Kidney (tissue), 14 donors: ENCODE data around the gene KDM6B. TPM values are rescaled to one million over a fixed set of nuclear protein-coding genes. Genes with fewer than 3 reads are reported as not detected.

Experiments used
- DNase-seq, 5 donors: peaks; one replicate each; pipeline ENCODE4 v3.0.0-alpha.2; 2013 to 2020
- FAIRE-seq: peaks from 2 replicates; lab custom pipeline; 2012; peaks lifted over from hg19 to GRCh38; lab: Jason Lieb, UNC
- H3K27ac ChIP-seq, 2 donors: one replicate each; pipeline ENCODE4 v1.7.0; 2013; ENCODE audit warnings: low read depth in 2 of 2, low read length in 2 of 2, inconsistent platforms in 1 of 2
- H3K27me3 ChIP-seq: one replicate; pipeline ENCODE4 v1.7.1; 2013; ENCODE audit warnings: low read length, inconsistent platforms; ENCODE audit not compliant: control insufficient read depth, insufficient read depth
- H3K36me3 ChIP-seq, 3 donors: one replicate each; pipeline versions ENCODE4 v1.7.0 to v1.7.1; 2013; ENCODE audit warnings: low read length in 3 of 3, control low read depth in 1 of 3, inconsistent platforms in 1 of 3; ENCODE audit not compliant: insufficient read depth in 3 of 3, control insufficient read depth in 2 of 3
- H3K4me1 ChIP-seq, 3 donors: one replicate each; pipeline versions ENCODE4 v1.7.0 to v1.7.1; 2013; ENCODE audit warnings: low read length in 3 of 3, inconsistent platforms in 1 of 3, low read depth in 1 of 3; ENCODE audit not compliant: control insufficient read depth in 2 of 3, insufficient read depth in 2 of 3
- H3K4me3 ChIP-seq, 3 donors: one replicate each; pipeline versions ENCODE4 v1.7.0 to v1.8.1; 2013; ENCODE audit warnings: low read length in 3 of 3, control low read depth in 1 of 3, inconsistent platforms in 1 of 3
- H3K9ac ChIP-seq, 3 donors: one replicate each; pipeline versions ENCODE4 v1.7.0 to v1.7.1; 2013; ENCODE audit warnings: low read length in 3 of 3, control low read depth in 1 of 3, inconsistent platforms in 1 of 3
- H3K9me3 ChIP-seq, 3 donors: one replicate each; pipeline versions ENCODE4 v1.7.0 to v1.7.1; 2013; ENCODE audit warnings: low read length in 3 of 3, control low read depth in 1 of 3, inconsistent platforms in 1 of 3; ENCODE audit not compliant: control insufficient read depth in 2 of 3, insufficient read depth in 1 of 3
- CTCF ChIP-seq: IDR thresholded peaks from 3 replicates; pipeline ENCODE4 v1.5.1; 2012; ENCODE audit warnings: mild to moderate bottlenecking, moderate library complexity, borderline replicate concordance; ENCODE audit not compliant: insufficient read depth; ENCODE audit errors: extremely low read depth
- intact Hi-C: fragments of 100-400 bp; cut with DNase I; formaldehyde crosslinking; loops from one replicate; pipeline ENCODE4 v1.11.1; 2022
- polyA plus RNA-seq: library from polyadenylated mRNA; stranded (reverse); fragments of 350-450 nt; fragmentation: Illumina TruSeq; extraction: RNeasy Lipid Tissue Mini Kit (QIAGEN cat#74804); gene quantifications from one replicate; pipeline ENCODE4 v1.2.3, GENCODE V29; 2014; ENCODE audit warnings: low read depth, low replicate concordance; ENCODE audit not compliant: insufficient read depth
- total RNA-seq: library from RNA; stranded (reverse); fragmentation: NEBNext Ultra II Directional; extraction: Animal tissue kit (Norgen Biotek cat#: 25700); gene quantifications from one replicate; pipeline ENCODE4 v1.2.1, GENCODE V29; 2021
- donor health status: control.
- donor health status: control.
- donor health status: control.
- donor health status: control.
- donor health status: control.
- donor health status: DM: yes; HTN: yes; CAD: no.
- donor health status: Normal renal cell carcinoma (clear cell type).

The KDM6B gene
- total and polyA plus RNA-seq, 2 donors from 2014 or later: 3.9 to 32.3 TPM

GRCh38 chr17:7878234-7878633, 44.2 kb downstream of the KDM6B start:
- DNase-seq (no peak), FAIRE-seq (no peak)
- H3K4me1 ChIP-seq: peaks cover 0 to 8% (median 6%) of the 10 kb centered on the region in 3 donors
- peaks cover 0 to 14% (median 6%) of the 10 kb centered on the region in 3 donors for H3K36me3 ChIP-seq
- no peak overlapping the region for H3K27ac ChIP-seq
- intact Hi-C loops: no loop called here
- no peaks in the 10 kb centered on the region for H3K27me3 ChIP-seq
- no peak overlapping the region for H3K4me3 ChIP-seq
- TF ChIP-seq CTCF: no peak
- H3K9me3 ChIP-seq: no peaks in the 10 kb centered on the region
- no peak overlapping the region for H3K9ac ChIP-seq

- intact Hi-C loops: no loop called here
- DNase-seq: no peak
- Histone ChIP-seq H3K4me1 (peaks cover 0 to 8% (median 6%) of the 10 kb centered on the region in 3 donors), H3K9ac (no peak overlapping the region), H3K27ac (no peak overlapping the region), H3K27me3 (no peaks in the 10 kb centered on the region), H3K4me3 (no peak overlapping the region), H3K9me3 (no peaks in the 10 kb centered on the region), H3K36me3 (peaks cover 0 to 9% (median 6%) of the 10 kb centered on the region in 3 donors)
- TF ChIP-seq CTCF: no peak
- no peak for FAIRE-seq
These were observed 46.3 kb downstream of the KDM6B start for GRCh38 chr17:7880076-7880868.

GRCh38 chr17:7881276-7882054, 47.4 kb downstream of the KDM6B start:
- FAIRE-seq (no peak), DNase-seq (peak in 1 of 5 donors; percentile 23)
- no peak for TF ChIP-seq CTCF
- H3K9me3 ChIP-seq: no peaks in the 10 kb centered on the region
- H3K36me3 ChIP-seq: peaks cover 0 to 9% (median 2%) of the 10 kb centered on the region in 3 donors
- H3K27me3 ChIP-seq: no peaks in the 10 kb centered on the region
- no peak overlapping the region for H3K4me3 ChIP-seq
- H3K27ac ChIP-seq: peak overlapping the region in 1 of 2 donors; percentile 27
- intact Hi-C loops: no loop called here
- peaks cover 0 to 10% (median 6%) of the 10 kb centered on the region in 3 donors for H3K4me1 ChIP-seq
- peak overlapping the region in 1 of 3 donors; percentile 24 for H3K9ac ChIP-seq
